ENCODE measurements around the gene LEF1. TPM values are rescaled to one million over a fixed set of nuclear protein-coding genes. Genes with fewer than 3 reads are reported as not detected.

LEF1 gene
- total and polyA plus RNA-seq, 2 experiments from 2014 or later = 0.50 to 0.73 TPM

GRCh38 chr4:108171339-108172230 lies 2.9 kb upstream of the LEF1 start:
- peak overlapping the region; percentile 58 for H3K4me3 ChIP-seq
- no peaks in the 10 kb centered on the region for H3K79me2 ChIP-seq (replicated peaks; ENCODE audit: insufficient read depth)
- no peaks in the 10 kb centered on the region for H3K36me3 Mint-ChIP-seq (ENCODE audit: low read depth)
- H3K4me1 ChIP-seq (ENCODE audit: insufficient read depth) = peaks cover 37% of the 10 kb centered on the region
- peaks cover 83% of the 10 kb centered on the region for H3K27me3 Mint-ChIP-seq (ENCODE audit: insufficient read depth, low read depth, poor library complexity)
- peak overlapping the region; percentile 74 for H2AFZ ChIP-seq
- H3F3A ChIP-seq (replicated peaks; ENCODE audit: low read depth) = peaks cover 36% of the 10 kb centered on the region
- H3K4me3 Mint-ChIP-seq = peak overlapping the region; percentile 70
- peaks cover 99% of the 10 kb centered on the region for H3K27me3 ChIP-seq (ENCODE audit: insufficient read depth)
- no peaks in the 10 kb centered on the region for H3K9me2 ChIP-seq (ENCODE audit: insufficient read depth)
- peaks cover 3% of the 10 kb centered on the region; the same call in 1 of the 3 replicates for H3K9me3 Mint-ChIP-seq
- H3K4me2 ChIP-seq = peak overlapping the region; percentile 96
- H3K27ac Mint-ChIP-seq = no peak overlapping the region
- no peaks in the 10 kb centered on the region for H3K36me3 ChIP-seq (ENCODE audit: insufficient read depth)
- peaks cover 23% of the 10 kb centered on the region for H4K20me1 ChIP-seq (replicated peaks; ENCODE audit: insufficient read depth)
- H3K4me1 Mint-ChIP-seq = peaks cover 41% of the 10 kb centered on the region
- DNase-seq (ENCODE audit: low spot score) (peak; percentile 62), ATAC-seq (peak; percentile 3)
- H3K27ac ChIP-seq (ENCODE audit: low read depth) = no peak overlapping the region
- peak; percentile 8 for TF ChIP-seq EZH2 (IDR thresholded peaks at IDR 0.05; ENCODE audit: low read depth, unreplicated experiment)
- TF ChIP-seq POLR2AphosphoS5 (IDR thresholded peaks at IDR 0.05; ENCODE audit: low read depth) = no peak

- Histone ChIP-seq H3K79me2 (replicated peaks; ENCODE audit: insufficient read depth) (no peaks in the 10 kb centered on the region), H3K9me2 (ENCODE audit: insufficient read depth) (no peaks in the 10 kb centered on the region), H3K4me3 (peak overlapping the region; percentile 58), H3K36me3 (ENCODE audit: insufficient read depth) (no peaks in the 10 kb centered on the region), H3K27ac (ENCODE audit: low read depth) (no peak overlapping the region), H3K27me3 (ENCODE audit: insufficient read depth) (peaks cover 99% of the 10 kb centered on the region), H3F3A (replicated peaks; ENCODE audit: low read depth) (peaks cover 36% of the 10 kb centered on the region), H3K4me2 (peak overlapping the region; percentile 96), H4K20me1 (replicated peaks; ENCODE audit: insufficient read depth) (peaks cover 23% of the 10 kb centered on the region), H2AFZ (no peak overlapping the region), H3K4me1 (ENCODE audit: insufficient read depth) (peaks cover 42% of the 10 kb centered on the region)
- Mint-ChIP-seq H3K27me3 (ENCODE audit: insufficient read depth, low read depth, poor library complexity) (peaks cover 91% of the 10 kb centered on the region), H3K4me3 (peak overlapping the region; percentile 70), H3K9me3 (peaks cover 3% of the 10 kb centered on the region; the same call in 1 of the 3 replicates), H3K36me3 (ENCODE audit: low read depth) (no peaks in the 10 kb centered on the region), H3K27ac (no peak overlapping the region), H3K4me1 (peaks cover 48% of the 10 kb centered on the region)
- no peak for ATAC-seq
- peak; percentile 76 for DNase-seq (ENCODE audit: low spot score)
- TF ChIP-seq ZNF462 (CRISPR knock-in tag; IDR thresholded peaks at IDR 0.05) (no peak), POLR2AphosphoS5 (IDR thresholded peaks at IDR 0.05; ENCODE audit: low read depth) (no peak), CTCF (conservative IDR thresholded peaks at IDR 0.05; ENCODE audit: low read depth in 2 of 2) (no peak), JUNB (IDR thresholded peaks at IDR 0.05; ENCODE audit: unreplicated experiment) (no peak), REST (IDR thresholded peaks at IDR 0.05; ENCODE audit: unreplicated experiment) (no peak), ZNF114 (CRISPR knock-in tag; IDR thresholded peaks at IDR 0.05) (no peak)
Observed at GRCh38 chr4:108170631-108171338, 2.1 kb upstream of the LEF1 start.

Data from GM23338 (cell line).